K562 (cell line): Measurements from ENCODE around the gene TMCO2. TPM values are rescaled to one million over a fixed set of nuclear protein-coding genes. Genes with fewer than 3 reads are reported as not detected.
A peak's percentile ranks its signal among the peaks of the same experiment; 100 is the strongest.

Source experiments
- ATAC-seq: fragments of 200-7000 bp; cut with Tn5 transposase; 3 replicates; pipeline ENCODE4 v1.9.1; 2020; ENCODE audit warnings: moderate library complexity
- BruUV-seq: library from RNA; stranded (reverse); fragments of 400-500 nt; replicated peaks from 2 replicates; lab custom pipeline; 2021; lab: Mats Ljungman, UMichigan
- CTCF ChIA-PET: fragments of 300-600 bp; formaldehyde crosslinking; extraction: SDS; loops from one replicate; lab custom pipeline; 2021; ENCODE audit warnings: low intra/inter-chr PET ratio; lab: Yijun Ruan, JAX
- POLR2A ChIA-PET: fragments of 300-600, 350-650 bp; sonication (Branson Sonifier 250); formaldehyde crosslinking; extraction: SDS; loops from one replicate; lab custom pipeline; 2021; ENCODE audit warnings: antibody characterized with exemption, inconsistent platforms; lab: Yijun Ruan, JAX
- DNase-seq, 4 experiments: peaks; one replicate each; pipeline versions ENCODE4 v3.0.0 to v3.0.0-alpha.2; 2011 to 2018; ENCODE audit warnings: low spot score in 3 of 4, mixed read lengths in 3 of 4; ENCODE audit errors: extremely low read depth in 1 of 4
- FAIRE-seq: peaks from 2 replicates; lab custom pipeline; 2011; peaks lifted over from hg19 to GRCh38; lab: Jason Lieb, UNC
- H2AFZ ChIP-seq: 2 replicates; pipeline ENCODE4 v1.6.0; 2011; ENCODE audit warnings: low read depth, low read length, control low read depth, inconsistent platforms
- H3K27ac ChIP-seq: fragments of 200-600 bp; 3 replicates; pipeline ENCODE4 v1.8.0; 2011; ENCODE audit warnings: low read depth, mild to moderate bottlenecking, control low read depth, inconsistent platforms, low read length, moderate library complexity, mixed read lengths; ENCODE audit errors: extremely low read depth
- H3K27me3 ChIP-seq, 2 experiments: fragments of 300-600 bp in 1 of 2; 2 replicates in 1 of 2; 3 replicates in 1 of 2; pipeline versions ENCODE4 v1.6.0 to v1.8.0; 2011; ENCODE audit warnings: inconsistent platforms in 2 of 2, low read length in 2 of 2, mild to moderate bottlenecking in 1 of 2, mixed read lengths in 1 of 2, moderate library complexity in 1 of 2; ENCODE audit not compliant: control insufficient read depth in 2 of 2, insufficient read depth in 2 of 2
- H3K36me3 ChIP-seq: fragments of 300-600 bp; 3 replicates; pipeline ENCODE4 v1.8.0; 2011; ENCODE audit warnings: mild to moderate bottlenecking, low read length, inconsistent platforms; ENCODE audit not compliant: control insufficient read depth, insufficient read depth
- H3K4me1 ChIP-seq, 2 experiments: fragments of 200-600 bp in 1 of 2; replicated peaks in 1 of 2; 2 replicates in 1 of 2; 3 replicates in 1 of 2; pipeline versions ENCODE4 v1.5.1 to v1.8.0; 2011; ENCODE audit warnings: inconsistent platforms in 2 of 2, low read length in 2 of 2, mild to moderate bottlenecking in 1 of 2, mixed read lengths in 1 of 2, moderate library complexity in 1 of 2; ENCODE audit not compliant: control insufficient read depth in 2 of 2, insufficient read depth in 2 of 2
- H3K4me2 ChIP-seq: 2 replicates; pipeline ENCODE4 v1.6.1; 2011; ENCODE audit warnings: low read length, control low read depth, inconsistent platforms, mixed read lengths; ENCODE audit not compliant: insufficient read depth
- H3K4me3 ChIP-seq: fragments of 200-600 bp; sonication (generic), shearing (Covaris generic); 2 replicates; pipeline ENCODE4 v1.5.1; 2016; ENCODE audit warnings: control low read depth, inconsistent platforms
- H3K79me2 ChIP-seq: fragments of 200-600 bp; 3 replicates; pipeline ENCODE4 v1.8.0; 2011; ENCODE audit warnings: low read length, inconsistent platforms; ENCODE audit not compliant: control insufficient read depth, insufficient read depth
- H3K9ac ChIP-seq, 2 experiments: 2 replicates each; pipeline versions ENCODE4 v1.6.0 to v1.6.1; 2011; ENCODE audit warnings: low read depth in 2 of 2, low read length in 2 of 2, control low read depth in 1 of 2, inconsistent platforms in 1 of 2, mild to moderate bottlenecking in 1 of 2, mixed read lengths in 1 of 2; ENCODE audit not compliant: insufficient read depth in 1 of 2
- H3K9me1 ChIP-seq: one replicate; pipeline ENCODE4 v1.6.0; 2011; ENCODE audit warnings: inconsistent platforms, mild to moderate bottlenecking, low read length, moderate library complexity; ENCODE audit not compliant: control insufficient read depth, insufficient read depth
- H3K9me3 ChIP-seq: replicated peaks from 2 replicates; pipeline ENCODE4 v1.5.1; 2011; ENCODE audit warnings: low read depth, low read length, inconsistent platforms; ENCODE audit not compliant: control insufficient read depth, insufficient read depth
- H4K20me1 ChIP-seq: replicated peaks from 2 replicates; pipeline ENCODE4 v1.6.1; 2011; ENCODE audit warnings: low read length, inconsistent platforms, mixed read lengths; ENCODE audit not compliant: control insufficient read depth, insufficient read depth
- BCL6 ChIP-seq: fragments of 250-450 bp; sonication (Bioruptor Pico); IDR thresholded peaks from 2 replicates; pipeline ENCODE4 v1.4.0; 2020
- ELF4 ChIP-seq: fragments of 450-650 bp; formaldehyde crosslinking; IDR thresholded peaks from 2 replicates; pipeline ENCODE4 v1.4.0; 2022; ENCODE audit warnings: missing genetic modification characterization
- ETV5 ChIP-seq: sonication (generic); formaldehyde crosslinking; IDR thresholded peaks from 2 replicates; pipeline ENCODE4 v1.4.0; 2020; ENCODE audit warnings: low read depth, mild to moderate bottlenecking, missing genetic modification reagents
- GATAD2B ChIP-seq: fragments of 450-650 bp; IDR thresholded peaks from 2 replicates; pipeline ENCODE4 v1.6.1; 2017; ENCODE audit warnings: mild to moderate bottlenecking, borderline replicate concordance
- HDAC1 ChIP-seq, 2 experiments: fragments of 450-650 bp; IDR thresholded peaks; 2 replicates each; pipeline ENCODE4 v1.6.1; 2016 to 2017; ENCODE audit warnings: inconsistent platforms in 1 of 2, mild to moderate bottlenecking in 1 of 2, moderate library complexity in 1 of 2
- MAFF ChIP-seq: IDR thresholded peaks from 2 replicates; pipeline ENCODE4 v1.6.1; 2012; ENCODE audit warnings: low read length, improper control_type of control experiment
- MCM2 ChIP-seq: fragments of 450-650 bp; IDR thresholded peaks from 2 replicates; pipeline ENCODE4 v1.6.1; 2017; ENCODE audit warnings: low read depth, mild to moderate bottlenecking
- NEUROD1 ChIP-seq: fragments of 150-350 bp; IDR thresholded peaks from 2 replicates; pipeline ENCODE4 v1.6.1; 2014; ENCODE audit warnings: borderline replicate concordance, low read length, low read depth; ENCODE audit not compliant: partially characterized antibody
- POLR2A ChIP-seq: fragments of 450-650 bp; conservative IDR thresholded peaks from 2 replicates; pipeline ENCODE4 v1.6.1; 2016
- POLR2H ChIP-seq: IDR thresholded peaks from 2 replicates; pipeline ENCODE4 v1.6.1; 2016; ENCODE audit warnings: missing genetic modification characterization, low read depth, mild to moderate bottlenecking, control low read depth, missing compliant biosample characterization, moderate library complexity
- RHOXF2B ChIP-seq: fragments of 250-450 bp; sonication (Bioruptor Pico); conservative IDR thresholded peaks from 2 replicates; pipeline ENCODE4 v1.5.1; 2021
- TBL1XR1 ChIP-seq, 2 experiments: IDR thresholded peaks; 2 replicates each; pipeline ENCODE4 v1.6.1; 2012; ENCODE audit warnings: improper control_type of control experiment in 2 of 2, low read length in 2 of 2, mild to moderate bottlenecking in 1 of 2
- ZFP30 ChIP-seq: fragments of 250-450 bp; sonication (Bioruptor Pico); IDR thresholded peaks from 2 replicates; pipeline ENCODE4 v1.8.0; 2022; ENCODE audit warnings: moderate library complexity, mild to moderate bottlenecking, inconsistent platforms, borderline replicate concordance
- ZNF79 ChIP-seq: fragments of 250-450 bp; sonication (Bioruptor Pico); IDR thresholded peaks from 2 replicates; pipeline ENCODE4 v1.4.0; 2020; ENCODE audit warnings: low read depth, mild to moderate bottlenecking, moderate library complexity
- WGBS: fragments of 100-300 bp; shearing (Covaris generic); methylation state at CpG from one replicate; pipeline ENCODE4 v1.1.6; 2016; ENCODE audit warnings: low coverage, mixed read lengths; ENCODE audit not compliant: insufficient coverage; ENCODE audit errors: missing lambda C conversion rate; 5-methylcytosine and 5-hydroxymethylcytosine counted together
- in situ Hi-C: fragments of 300-500 bp; cut with MboI; formaldehyde crosslinking; loops from 4 replicates; pipeline ENCODE4 v1.15.0; 2018; ENCODE audit warnings: inconsistent platforms, mixed read lengths
- intact Hi-C: fragments of 100-400 bp; cut with micrococcal nuclease; formaldehyde crosslinking; loops from 2 replicates; pipeline ENCODE4 v1.14.2; 2022
- polyA plus RNA-seq, 8 experiments: library from polyadenylated mRNA; depleted of rRNA in 4 of 8; stranded (reverse) in 5 of 8; unstranded in 3 of 8; fragments of >200 nt; fragmentation: Nextera tagmentation in 2 of 8; fragmentation: Illumina TruSeq in 1 of 8; extraction: Ambion mirVana in 2 of 8; extraction: Trizol in 1 of 8; gene quantifications; 2 replicates each; pipeline versions ENCODE4 v1.2.1 to v1.2.3, GENCODE V29; 2011 to 2014; ENCODE audit warnings: inconsistent platforms in 1 of 8, missing spikeins in 1 of 8
- total RNA-seq, 7 experiments: library from RNA; depleted of rRNA in 6 of 7; stranded (reverse); fragments of >200 nt in 6 of 7; fragmentation: Illumina TruSeq in 2 of 7; extraction: Trizol in 2 of 7; gene quantifications; 2 replicates each; pipeline versions ENCODE4 v1.2.1 to v1.2.3, GENCODE V29; 2011 to 2021; ENCODE audit warnings: low replicate concordance in 1 of 7
- TF ChIP-seq, protein P1 (sequence below), 2 experiments: fragments of 450-650 bp in 1 of 2; IDR thresholded peaks; 2 replicates each; pipeline ENCODE4 v1.6.1; 2011 to 2017; ENCODE audit warnings: low read depth in 2 of 2, antibody characterized with exemption in 1 of 2, borderline replicate concordance in 1 of 2, low read length in 1 of 2, mild to moderate bottlenecking in 1 of 2, mixed read lengths in 1 of 2; ENCODE audit not compliant: control insufficient read depth in 1 of 2

TMCO2 gene
- total and polyA plus RNA-seq, 9 of the 15 experiments (the other 6 are each of a cell fraction or from before 2014, with no cell fraction given) = not detected

DNA sequence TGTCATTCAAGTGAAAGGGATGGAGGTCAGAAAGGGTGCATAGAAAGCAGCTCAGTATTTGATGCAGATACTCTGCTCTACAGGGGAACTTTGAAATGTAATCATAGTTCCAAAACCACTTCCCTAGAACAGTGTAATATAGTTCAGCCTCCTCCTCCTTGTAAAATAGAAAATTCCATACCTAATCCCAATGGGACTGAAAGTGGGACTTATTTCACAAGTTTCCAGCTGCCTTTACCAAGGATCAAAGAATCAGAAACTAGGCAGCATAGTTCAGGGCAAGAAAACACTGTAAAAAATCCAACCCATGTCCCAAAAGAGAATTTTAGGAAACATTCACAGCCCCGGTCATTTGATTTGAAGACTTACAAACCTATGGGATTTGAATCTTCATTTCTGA, 8.1 kb upstream of the TMCO2 start:
- TF ChIP-seq POLR2A (0 out of 2 replicates have a peak, but pooled peaks have one; percentile 8), ETV5 (CRISPR knock-in tag) (no peak)
- TF ChIP-seq, all 486 proteins: peak for 1
- BruUV-seq = no TSS peak
- Histone ChIP-seq H3K4me3 (no peak overlapping the region), H3K36me3 (peaks cover 48% of the 10 kb centered on the region), H3K27me3 (no peaks in the 10 kb centered on the region), H2AFZ (no peak overlapping the region), H3K27ac (no peak overlapping the region), H4K20me1 (no peaks in the 10 kb centered on the region), H3K9me3 (no peaks in the 10 kb centered on the region), H3K4me1 (0 out of 5 replicates have a peak, but pooled peaks cover 0 to 3% of the 10 kb centered on the region in 2 experiments), H3K79me2 (no peaks in the 10 kb centered on the region), H3K4me2 (no peak overlapping the region), H3K9me1 (no peaks in the 10 kb centered on the region), H3K9ac (no peak overlapping the region)
- intact Hi-C loops = no loop called here
- in situ Hi-C loops = no loop called here
- ATAC-seq = peak; percentile 40; the same call in 2 of the 3 replicates
- 100% methylated on average over 1 of the region's 1 CpG for WGBS
- ChIA-PET CTCF (no interaction called here), POLR2A (interaction anchor here (0.6 to 4.5 kb wide), 8 partner anchors 9 to 356 kb away, joined by 3 to 25 read pairs (median 5); partner anchors contain the start of genes TRIT1 and ZMPSTE24)
- no peak for DNase-seq
- no peak for FAIRE-seq

- no peak for DNase-seq
- Histone ChIP-seq H3K36me3 (peaks cover 42% of the 10 kb centered on the region), H2AFZ (no peak overlapping the region), H3K79me2 (no peaks in the 10 kb centered on the region), H3K9me3 (no peaks in the 10 kb centered on the region), H3K27ac (no peak overlapping the region), H3K27me3 (no peaks in the 10 kb centered on the region), H3K4me2 (no peak overlapping the region), H4K20me1 (no peaks in the 10 kb centered on the region), H3K9ac (no peak overlapping the region), H3K4me3 (no peak overlapping the region), H3K9me1 (no peaks in the 10 kb centered on the region), H3K4me1 (0 out of 5 replicates have a peak, but pooled peaks cover 0 to 3% of the 10 kb centered on the region in 2 experiments)
- intact Hi-C loops = no loop called here
- in situ Hi-C loops = no loop called here
- ChIA-PET POLR2A (interaction anchor here (0.6 to 4.5 kb wide), 7 partner anchors 8 to 190 kb away, joined by 3 to 25 read pairs (median 6); partner anchors contain the start of gene ZMPSTE24), CTCF (no interaction called here)
- no TSS peak for BruUV-seq
- no peak for ATAC-seq
- 90% methylated on average over 2 of the region's 2 CpGs for WGBS
- FAIRE-seq = no peak
- TF ChIP-seq ZNF79 (CRISPR knock-in tag) = no peak
- TF ChIP-seq HDAC1 (IDR thresholded peaks at IDR 0.05) = no peak
- TF ChIP-seq NEUROD1 = no peak
- TF ChIP-seq ELF4 = no peak
- no peak for TF ChIP-seq ZFP30
- TF ChIP-seq, protein P1, sequence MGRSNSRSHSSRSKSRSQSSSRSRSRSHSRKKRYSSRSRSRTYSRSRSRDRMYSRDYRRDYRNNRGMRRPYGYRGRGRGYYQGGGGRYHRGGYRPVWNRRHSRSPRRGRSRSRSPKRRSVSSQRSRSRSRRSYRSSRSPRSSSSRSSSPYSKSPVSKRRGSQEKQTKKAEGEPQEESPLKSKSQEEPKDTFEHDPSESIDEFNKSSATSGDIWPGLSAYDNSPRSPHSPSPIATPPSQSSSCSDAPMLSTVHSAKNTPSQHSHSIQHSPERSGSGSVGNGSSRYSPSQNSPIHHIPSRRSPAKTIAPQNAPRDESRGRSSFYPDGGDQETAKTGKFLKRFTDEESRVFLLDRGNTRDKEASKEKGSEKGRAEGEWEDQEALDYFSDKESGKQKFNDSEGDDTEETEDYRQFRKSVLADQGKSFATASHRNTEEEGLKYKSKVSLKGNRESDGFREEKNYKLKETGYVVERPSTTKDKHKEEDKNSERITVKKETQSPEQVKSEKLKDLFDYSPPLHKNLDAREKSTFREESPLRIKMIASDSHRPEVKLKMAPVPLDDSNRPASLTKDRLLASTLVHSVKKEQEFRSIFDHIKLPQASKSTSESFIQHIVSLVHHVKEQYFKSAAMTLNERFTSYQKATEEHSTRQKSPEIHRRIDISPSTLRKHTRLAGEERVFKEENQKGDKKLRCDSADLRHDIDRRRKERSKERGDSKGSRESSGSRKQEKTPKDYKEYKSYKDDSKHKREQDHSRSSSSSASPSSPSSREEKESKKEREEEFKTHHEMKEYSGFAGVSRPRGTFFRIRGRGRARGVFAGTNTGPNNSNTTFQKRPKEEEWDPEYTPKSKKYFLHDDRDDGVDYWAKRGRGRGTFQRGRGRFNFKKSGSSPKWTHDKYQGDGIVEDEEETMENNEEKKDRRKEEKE (IDR thresholded peaks at IDR 0.05; ENCODE audit: borderline replicate concordance in 1 of 2, control insufficient read depth in 1 of 2, low read depth in 2 of 2, low read length in 1 of 2) = no peak
- TF ChIP-seq MAFF = peak; percentile 39; the same call in 1 of the 2 replicates
- TF ChIP-seq BCL6 (CRISPR knock-in tag) = no peak
- no peak for TF ChIP-seq RHOXF2B (CRISPR knock-in tag)
- no peak for TF ChIP-seq POLR2H (tag)
- TF ChIP-seq GATAD2B = no peak
- no peak for TF ChIP-seq TBL1XR1 (IDR thresholded peaks at IDR 0.05; ENCODE audit: low read length in 2 of 2)
- TF ChIP-seq MCM2 = no peak
These were observed 7.3 kb upstream of the TMCO2 start for GRCh38 chr1:40240390-40240789.
